ENCODE data around the gene SEPTIN5. TPM values are rescaled to one million over a fixed set of nuclear protein-coding genes. Genes with fewer than 3 reads are reported as not detected.
"Not testable (repeated sequence)": the region's sequence is repeated elsewhere in the genome, so short reads cannot be mapped to it uniquely, and the experiment has no call there.

The SEPTIN5 gene
- total RNA-seq, 1 experiment from 2014 or later, result 36.0 TPM

DNA sequence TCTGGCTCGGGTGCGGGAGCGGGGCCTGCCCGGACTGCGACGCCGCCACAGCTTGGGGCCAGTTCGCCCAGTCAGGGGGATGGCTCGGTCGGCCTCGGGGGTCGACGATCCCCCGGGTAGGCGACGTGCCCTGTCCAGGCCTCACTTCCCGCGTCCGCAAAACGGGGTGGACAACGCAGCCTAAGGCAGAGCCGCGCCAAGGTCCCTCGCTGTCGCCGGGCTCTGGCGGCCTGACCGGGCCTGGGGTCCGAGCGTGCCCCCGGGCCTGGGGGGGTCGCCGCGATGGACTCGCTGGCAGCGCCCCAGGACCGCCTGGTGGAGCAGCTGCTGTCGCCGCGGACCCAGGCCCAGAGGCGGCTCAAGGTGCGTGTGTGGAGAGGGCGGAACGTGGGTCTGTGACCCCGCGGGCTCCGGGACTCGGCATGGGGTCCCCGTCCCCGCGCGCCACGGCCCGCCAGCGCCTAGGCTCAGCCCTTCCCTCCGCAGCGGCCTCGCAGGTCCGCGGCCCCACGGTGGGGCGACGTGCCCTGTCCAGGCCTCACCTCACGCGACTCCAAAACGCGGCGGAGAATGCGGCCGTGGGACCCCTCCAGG, 4.2 kb downstream of the SEPTIN5 start:
- no peak for DNase-seq
- no peaks in the 10 kb centered on the region for H3K36me3 ChIP-seq (replicated peaks; ENCODE audit: control insufficient read depth, insufficient read depth, low read length)
- H3K27me3 ChIP-seq (ENCODE audit: control insufficient read depth, insufficient read depth, low read length), result peaks cover 69% of the 10 kb centered on the region
- H3K4me3 ChIP-seq (ENCODE audit: insufficient read depth, low read depth, low read length), result peak overlapping the region; percentile 63

- Histone ChIP-seq H3K4me3 (ENCODE audit: insufficient read depth, low read depth, low read length) (peak overlapping the region; percentile 63), H3K27me3 (ENCODE audit: control insufficient read depth, insufficient read depth, low read length) (peaks cover 69% of the 10 kb centered on the region), H3K36me3 (replicated peaks; ENCODE audit: control insufficient read depth, insufficient read depth, low read length) (no peaks in the 10 kb centered on the region)
- DNase-seq, result peak; percentile 83
Observed at GRCh38 chr22:19719050-19719482, 4.8 kb downstream of the SEPTIN5 start.

GRCh38 chr22:19719488-19720021, 5.3 kb downstream of the SEPTIN5 start:
- H3K27me3 ChIP-seq (ENCODE audit: control insufficient read depth, insufficient read depth, low read length), result peaks cover 73% of the 10 kb centered on the region
- peak; percentile 63 for DNase-seq
- H3K4me3 ChIP-seq (ENCODE audit: insufficient read depth, low read depth, low read length), result no peak overlapping the region
- no peaks in the 10 kb centered on the region for H3K36me3 ChIP-seq (replicated peaks; ENCODE audit: control insufficient read depth, insufficient read depth, low read length)

DNA sequence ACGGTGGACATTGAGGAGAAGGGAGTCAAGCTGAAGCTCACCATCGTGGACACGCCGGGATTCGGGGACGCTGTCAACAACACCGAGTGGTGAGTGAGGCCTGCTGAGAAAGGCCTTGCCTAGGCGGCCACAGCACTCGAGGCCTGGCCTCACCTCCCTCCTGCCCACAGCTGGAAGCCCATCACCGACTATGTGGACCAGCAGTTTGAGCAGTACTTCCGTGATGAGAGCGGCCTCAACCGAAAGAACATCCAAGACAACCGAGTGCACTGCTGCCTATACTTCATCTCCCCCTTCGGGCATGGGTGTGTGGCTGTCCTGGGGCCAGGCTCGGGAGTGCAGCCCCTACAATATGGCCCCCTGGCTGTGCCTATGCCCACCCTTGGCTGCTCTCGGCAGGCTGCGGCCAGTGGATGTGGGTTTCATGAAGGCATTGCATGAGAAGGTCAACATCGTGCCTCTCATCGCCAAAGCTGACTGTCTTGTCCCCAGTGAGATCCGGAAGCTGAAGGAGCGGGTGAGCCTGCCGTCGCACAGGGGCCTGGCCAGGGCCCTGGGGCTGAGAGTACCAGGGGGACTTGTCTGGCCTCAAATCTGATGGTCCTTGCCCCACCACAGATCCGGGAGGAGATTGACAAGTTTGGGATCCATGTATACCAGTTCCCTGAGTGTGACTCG, 6.0 kb downstream of the SEPTIN5 start:
- Histone ChIP-seq H3K36me3 (replicated peaks; ENCODE audit: control insufficient read depth, insufficient read depth, low read length) (no peaks in the 10 kb centered on the region), H3K4me3 (ENCODE audit: insufficient read depth, low read depth, low read length) (no peak overlapping the region), H3K27me3 (ENCODE audit: control insufficient read depth, insufficient read depth, low read length) (peaks cover 74% of the 10 kb centered on the region)
- DNase-seq, result peak; percentile 68

GRCh38 chr22:19720999-19721329, 6.7 kb downstream of the SEPTIN5 start:
- Histone ChIP-seq H3K36me3 (replicated peaks; ENCODE audit: control insufficient read depth, insufficient read depth, low read length) (no peaks in the 10 kb centered on the region), H3K4me3 (ENCODE audit: insufficient read depth, low read depth, low read length) (no peak overlapping the region), H3K27me3 (ENCODE audit: control insufficient read depth, insufficient read depth, low read length) (peaks cover 76% of the 10 kb centered on the region)
- DNase-seq, result no peak

DNA sequence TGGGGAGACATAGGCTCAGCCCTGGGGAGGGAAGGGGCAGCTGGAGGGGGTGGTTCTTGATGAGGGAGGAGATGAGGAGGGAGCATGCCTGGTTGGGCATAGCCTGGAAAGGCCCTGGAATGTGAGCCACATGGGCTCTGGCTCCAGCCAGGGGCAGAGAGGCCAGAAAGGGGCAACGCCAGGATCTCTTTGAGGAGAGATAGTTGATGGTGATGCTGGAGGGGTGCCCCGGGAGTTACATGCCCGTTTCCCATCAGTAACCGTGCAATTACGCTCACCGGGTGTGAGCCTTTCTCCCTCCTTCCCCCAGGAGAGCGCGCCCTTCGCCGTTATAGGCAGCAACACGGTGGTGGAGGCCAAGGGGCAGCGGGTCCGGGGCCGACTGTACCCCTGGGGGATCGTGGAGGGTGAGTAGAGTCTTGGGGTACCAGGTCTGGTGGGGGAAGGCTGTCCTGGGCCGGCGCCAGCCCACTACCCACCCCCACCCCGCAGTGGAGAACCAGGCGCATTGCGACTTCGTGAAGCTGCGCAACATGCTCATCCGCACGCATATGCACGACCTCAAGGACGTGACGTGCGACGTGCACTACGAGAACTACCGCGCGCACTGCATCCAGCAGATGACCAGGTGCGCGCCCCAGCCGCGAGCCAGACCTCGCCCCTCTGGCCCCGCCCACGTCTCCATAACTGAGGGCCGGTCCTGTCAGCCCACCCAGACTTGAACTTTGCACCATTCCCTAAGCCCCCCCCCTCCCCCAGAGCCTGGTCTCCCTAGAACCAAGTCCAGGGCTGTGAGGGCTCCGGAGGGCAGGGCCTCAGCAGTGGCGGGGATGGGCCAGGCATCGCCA, 7.3 kb downstream of the SEPTIN5 start:
- Histone ChIP-seq H3K36me3 (replicated peaks; ENCODE audit: control insufficient read depth, insufficient read depth, low read length) (no peaks in the 10 kb centered on the region), H3K27me3 (ENCODE audit: control insufficient read depth, insufficient read depth, low read length) (peaks cover 78% of the 10 kb centered on the region), H3K4me3 (ENCODE audit: insufficient read depth, low read depth, low read length) (peak overlapping the region; percentile 26; the same call in 1 of the 2 replicates)

GRCh38 chr22:19722178-19722981, 8.1 kb downstream of the SEPTIN5 start:
- peak; percentile 86 for DNase-seq
- Histone ChIP-seq H3K27me3 (ENCODE audit: control insufficient read depth, insufficient read depth, low read length) (peaks cover 76% of the 10 kb centered on the region), H3K4me3 (ENCODE audit: insufficient read depth, low read depth, low read length) (peak overlapping the region; percentile 31; the same call in 1 of the 2 replicates), H3K36me3 (replicated peaks; ENCODE audit: control insufficient read depth, insufficient read depth, low read length) (no peaks in the 10 kb centered on the region)

More for the DNA sequence above, 7.3 kb downstream of the SEPTIN5 start:
- peak; percentile 73 for DNase-seq

GRCh38 chr22:19722982-19723231, 8.6 kb downstream of the SEPTIN5 start:
- peak overlapping the region; percentile 31; the same call in 1 of the 2 replicates for H3K4me3 ChIP-seq (ENCODE audit: insufficient read depth, low read depth, low read length)
- peaks cover 80% of the 10 kb centered on the region for H3K27me3 ChIP-seq (ENCODE audit: control insufficient read depth, insufficient read depth, low read length)
- H3K36me3 ChIP-seq (replicated peaks; ENCODE audit: control insufficient read depth, insufficient read depth, low read length), result no peaks in the 10 kb centered on the region
- DNase-seq, result peak; percentile 81

GRCh38 chr22:19723232-19723982, 9.1 kb downstream of the SEPTIN5 start, which contains the start of gene GP1BB:
TSS of gene GP1BB (plus strand) at chr22:19723539. CDS start at chr22:19723570, 31 bp downstream.
- DNase-seq, result peak; percentile 88
- H3K4me3 ChIP-seq (ENCODE audit: insufficient read depth, low read depth, low read length), result peak within 1 kb of the TSS; percentile 31
- no peaks in the 10 kb centered on the region for H3K36me3 ChIP-seq (replicated peaks; ENCODE audit: control insufficient read depth, insufficient read depth, low read length)
- peaks cover 84% of the 10 kb centered on the region for H3K27me3 ChIP-seq (ENCODE audit: control insufficient read depth, insufficient read depth, low read length)

- peaks cover 77% of the 10 kb centered on the region for H3K27me3 ChIP-seq (ENCODE audit: control insufficient read depth, insufficient read depth, low read length)
- peak; percentile 94 for DNase-seq
- H3K36me3 ChIP-seq (replicated peaks; ENCODE audit: control insufficient read depth, insufficient read depth, low read length), result no peaks in the 10 kb centered on the region
- peak overlapping the region; percentile 31 for H3K4me3 ChIP-seq (ENCODE audit: insufficient read depth, low read depth, low read length)
Observed at GRCh38 chr22:19723983-19724827, 9.9 kb downstream of the SEPTIN5 start.

DNA sequence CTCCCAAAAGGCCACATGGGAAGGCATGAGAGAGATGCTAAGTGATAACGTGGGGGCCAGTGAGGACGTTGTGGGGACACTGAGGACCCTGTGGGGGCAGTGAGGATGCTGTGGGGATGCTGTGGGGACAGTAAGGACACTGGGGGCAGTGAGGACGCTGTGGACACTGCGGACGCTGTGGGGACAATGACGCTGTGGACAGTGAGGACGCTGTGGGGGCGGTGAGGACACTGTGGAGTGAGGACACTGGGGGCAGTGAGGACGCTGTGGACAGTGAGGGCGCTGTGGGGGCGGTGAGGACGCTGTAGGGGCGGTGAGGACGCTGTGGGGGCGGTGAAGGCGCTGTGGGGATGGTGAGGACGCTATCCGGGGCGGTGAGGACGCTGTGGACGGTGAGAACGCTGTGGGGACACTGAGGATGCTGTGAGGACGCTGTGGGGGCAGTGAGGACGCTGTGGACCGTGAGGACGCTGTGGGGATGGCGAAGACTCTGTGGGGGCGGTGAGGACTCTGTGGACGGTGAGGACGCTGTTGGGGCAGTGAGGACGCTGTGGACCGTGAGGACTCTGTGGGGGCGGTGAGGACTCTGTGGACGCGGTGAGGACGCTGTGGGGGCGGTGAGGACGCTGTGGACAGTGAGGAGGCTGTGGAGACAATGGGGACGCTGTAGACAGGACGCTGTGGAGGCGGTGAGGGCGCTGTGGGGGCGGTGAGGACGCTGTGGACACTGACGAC, 10.8 kb downstream of the SEPTIN5 start:
- no peak overlapping the region for H3K4me3 ChIP-seq (ENCODE audit: insufficient read depth, low read depth, low read length)
- H3K36me3 ChIP-seq (replicated peaks; ENCODE audit: control insufficient read depth, insufficient read depth, low read length), result no peaks in the 10 kb centered on the region
- H3K27me3 ChIP-seq (ENCODE audit: control insufficient read depth, insufficient read depth, low read length), result peaks cover 69% of the 10 kb centered on the region
- no peak for DNase-seq

- not testable (repeated sequence) for H3K4me3 ChIP-seq (ENCODE audit: insufficient read depth, low read depth, low read length); DNase-seq; H3K36me3 ChIP-seq (replicated peaks; ENCODE audit: control insufficient read depth, insufficient read depth, low read length)
- peaks cover 58% of the 10 kb centered on the region for H3K27me3 ChIP-seq (ENCODE audit: control insufficient read depth, insufficient read depth, low read length)
Observed at GRCh38 chr22:19726064-19726788, 11.9 kb downstream of the SEPTIN5 start.
